ENCODE results near the gene RNF31. TPM values are rescaled to one million over a fixed set of nuclear protein-coding genes. Genes with fewer than 3 reads are reported as not detected.

RNF31 gene
- total and polyA plus RNA-seq, 2 of the 13 experiments (the other 11 are each of a cell fraction or from before 2014, with no cell fraction given) = 48.2 to 86.8 TPM

- no peak; the same call in 1 of the 2 replicates for TF ChIP-seq RERE (CRISPR knock-in tag; IDR thresholded peaks at IDR 0.05; ENCODE audit: low read depth)
- TF ChIP-seq RFX3 (CRISPR knock-in tag; IDR thresholded peaks at IDR 0.05) = no peak
- TF ChIP-seq ATF4 (CRISPR knock-in tag; IDR thresholded peaks at IDR 0.05) = no peak
- peak; percentile 30; the same call in 1 of the 2 replicates for TF ChIP-seq ZNF230 (CRISPR knock-in tag; IDR thresholded peaks at IDR 0.05)
- peak; percentile 37; the same call in 1 of the 2 replicates for TF ChIP-seq JUND (CRISPR knock-in tag; IDR thresholded peaks at IDR 0.05)
- peak; percentile 96 for TF ChIP-seq ZBTB1 (CRISPR knock-in tag; IDR thresholded peaks at IDR 0.05; ENCODE audit: borderline replicate concordance)
- peak; percentile 87; the same call in 1 of the 2 replicates for TF ChIP-seq TEAD2 (CRISPR knock-in tag; IDR thresholded peaks at IDR 0.05)
- peak; percentile 99 for TF ChIP-seq FOXK2 (IDR thresholded peaks at IDR 0.05)
- TF ChIP-seq ZNF790 (CRISPR knock-in tag; IDR thresholded peaks at IDR 0.05; ENCODE audit: borderline replicate concordance) = peak; percentile 88; the same call in 1 of the 2 replicates
- peak; percentile 95 for TF ChIP-seq ZNF451 (CRISPR knock-in tag; IDR thresholded peaks at IDR 0.05)
- TF ChIP-seq KLF16 (CRISPR knock-in tag; IDR thresholded peaks at IDR 0.05) = peak in 1 of 2 experiments; percentile 99; a peak in 2 of 4 replicates
- TF ChIP-seq RXRA (CRISPR knock-in tag; IDR thresholded peaks at IDR 0.05) = peak; percentile 92
- no peak; the same call in 1 of the 2 replicates for TF ChIP-seq ZSCAN12 (CRISPR knock-in tag; IDR thresholded peaks at IDR 0.05)
- peak; percentile 91 for TF ChIP-seq FOXJ3 (CRISPR knock-in tag; IDR thresholded peaks at IDR 0.05; ENCODE audit: borderline replicate concordance)
- peak; percentile 87; the same call in 1 of the 2 replicates for TF ChIP-seq POLR2AphosphoS2 (IDR thresholded peaks at IDR 0.05; ENCODE audit: low read depth, low read length)
- peak; percentile 94 for TF ChIP-seq SIX1 (CRISPR knock-in tag; IDR thresholded peaks at IDR 0.05; ENCODE audit: borderline replicate concordance)
- TF ChIP-seq ELK4 (CRISPR knock-in tag; IDR thresholded peaks at IDR 0.05; ENCODE audit: borderline replicate concordance) = no peak; the same call in 1 of the 2 replicates
- no peak for TF ChIP-seq CENPBD1 (CRISPR knock-in tag; IDR thresholded peaks at IDR 0.05; ENCODE audit: borderline replicate concordance, low read depth)
- TF ChIP-seq RAD21 (CRISPR knock-in tag; IDR thresholded peaks at IDR 0.05) = peak; percentile 78
- peak; percentile 75; the same call in 1 of the 2 replicates for TF ChIP-seq HMG20B (CRISPR knock-in tag; conservative IDR thresholded peaks at IDR 0.05)
- no peak for TF ChIP-seq SOX6 (IDR thresholded peaks at IDR 0.05)
- peak; percentile 89 for TF ChIP-seq SOX6 (CRISPR knock-in tag; IDR thresholded peaks at IDR 0.05)
These were observed 32.5 kb upstream of the RNF31 start, which contains the start of the genes DCAF11 and NRL (continued) for GRCh38 chr14:24114532-24115421.

Measured in HepG2 (cell line).